Endometrial microvascular endothelial cells (primary cell): ENCODE measurements around the gene ATP2A1. TPM values are rescaled to one million over a fixed set of nuclear protein-coding genes. Genes with fewer than 3 reads are reported as not detected.

Experiments used
- in situ Hi-C: cut with HindIII; loops from 2 replicates; pipeline ENCODE4 v1.10.0; 2017; ENCODE audit warnings: low sequenced_read_pairs, low pct_unique_long_range_greater_than_20kb; ENCODE audit errors: inconsistent ontology term
- total RNA-seq: library from RNA; depleted of rRNA; stranded (reverse); fragments of >200 nt; gene quantifications from one replicate; pipeline ENCODE4 v1.2.3, GENCODE V29; 2015; ENCODE audit errors: inconsistent ontology term

The ATP2A1 gene
- total RNA-seq, 1 donor from 2014 or later, result 0.28 TPM

- in situ Hi-C loops, result no loop called here
These were observed 72.5 kb downstream of the ATP2A1 start, which contains the start of gene NFATC2IP for GRCh38 chr16:28950648-28951409. Gene NFATC2IP (plus strand): TSS chr16:28950937. CDS start chr16:28951012, 75 bp downstream.

- in situ Hi-C loops, result no loop called here
These were observed 73.2 kb downstream of the ATP2A1 start for GRCh38 chr16:28951410-28951943.

Other genes with a start within 250 kb of the ATP2A1 start
- not detected for gene NPIPB8, start 240.4 kb upstream of the ATP2A1 start, total RNA-seq
- 191 TPM for gene EIF3C, start 167.0 kb upstream of the ATP2A1 start, total RNA-seq
- gene NPIPB9, start 126.7 kb upstream of the ATP2A1 start, total RNA-seq, result 1.7 TPM
- gene ATXN2L, start 55.5 kb upstream of the ATP2A1 start, total RNA-seq, result 71.9 TPM
- gene TUFM, start 32.1 kb upstream of the ATP2A1 start, total RNA-seq, result 233 TPM
- 25.4 TPM for gene SH2B1, start 14.6 kb upstream of the ATP2A1 start, total RNA-seq
- 116 TPM for gene RABEP2, start 46.8 kb downstream of the ATP2A1 start, total RNA-seq
- not detected for gene CD19, start 53.5 kb downstream of the ATP2A1 start, total RNA-seq
- gene NFATC2IP, start 72.4 kb downstream of the ATP2A1 start, total RNA-seq, result 20.2 TPM
- 64.1 TPM for gene SPNS1, start 96.3 kb downstream of the ATP2A1 start, total RNA-seq
- gene LAT, start 106.6 kb downstream of the ATP2A1 start, total RNA-seq, result 1.1 TPM